ENCODE measurements around the gene ITPA.

Gene ITPA

DNA sequence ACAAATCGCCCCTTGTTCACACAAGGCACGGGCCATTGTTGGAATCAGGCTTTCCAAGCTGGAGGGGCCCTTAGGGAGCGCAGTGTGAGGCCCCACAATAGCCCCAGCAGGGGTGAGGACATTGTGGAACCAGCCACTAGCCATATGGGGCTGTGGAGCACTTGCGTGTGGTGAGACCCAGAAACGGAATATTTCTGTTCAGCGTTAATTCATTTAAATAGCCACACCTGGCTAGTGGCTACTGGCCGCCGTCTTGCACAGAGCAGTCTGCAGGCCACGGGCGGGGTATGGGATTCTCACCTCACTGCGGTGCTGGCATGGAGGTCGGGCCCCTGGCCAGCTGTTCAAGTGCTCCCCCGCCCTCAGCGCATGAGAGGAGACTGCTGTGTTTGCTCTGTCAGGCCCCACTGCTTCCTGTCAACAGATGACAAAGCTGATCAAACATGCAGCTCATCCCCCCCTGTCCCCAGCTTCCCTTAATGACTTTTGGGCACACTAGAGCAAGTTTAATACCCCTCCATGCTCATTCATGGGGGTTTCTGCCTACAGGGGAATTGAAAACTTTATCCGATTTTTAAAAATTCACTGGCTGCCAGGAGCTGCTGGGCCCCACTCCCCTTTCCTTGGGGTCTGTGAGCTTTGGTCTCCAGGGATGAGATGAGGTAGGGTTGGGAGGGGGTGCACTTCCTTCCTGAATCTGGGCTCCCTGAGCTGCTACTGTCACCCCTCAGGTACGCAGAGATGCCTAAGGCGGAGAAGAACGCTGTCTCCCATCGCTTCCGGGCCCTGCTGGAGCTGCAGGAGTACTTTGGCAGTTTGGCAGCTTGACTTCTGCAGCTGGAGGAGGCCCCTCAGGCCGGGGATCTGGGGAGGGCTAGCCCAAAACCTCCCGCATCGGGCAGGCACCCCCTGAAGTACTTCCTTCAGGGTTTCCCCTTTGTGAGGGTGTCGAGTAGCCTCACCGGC lies 13.6 kb downstream of the ITPA start:
- H3K9me3 ChIP-seq (ENCODE audit: low read length), result no peaks in the 10 kb centered on the region
- H3K4me1 ChIP-seq (ENCODE audit: insufficient read depth, low read length), result no peaks in the 10 kb centered on the region
- no peak overlapping the region for H3K4me3 ChIP-seq (ENCODE audit: low read length)
- H2AFZ ChIP-seq (ENCODE audit: low read depth, low read length), result no peak overlapping the region
- peaks cover 47% of the 10 kb centered on the region for H3K36me3 ChIP-seq (ENCODE audit: insufficient read depth, low read length)
- H3K27me3 ChIP-seq (ENCODE audit: insufficient read depth, low read length), result no peaks in the 10 kb centered on the region

- Histone ChIP-seq H3K9me3 (ENCODE audit: low read length) (no peaks in the 10 kb centered on the region), H3K36me3 (ENCODE audit: insufficient read depth, low read length) (peaks cover 43% of the 10 kb centered on the region), H3K27me3 (ENCODE audit: insufficient read depth, low read length) (no peaks in the 10 kb centered on the region), H2AFZ (ENCODE audit: low read depth, low read length) (no peak overlapping the region), H3K4me3 (ENCODE audit: low read length) (no peak overlapping the region), H3K4me1 (ENCODE audit: insufficient read depth, low read length) (no peaks in the 10 kb centered on the region)
Observed at GRCh38 chr20:3223651-3223993, 14.3 kb downstream of the ITPA start.

DNA sequence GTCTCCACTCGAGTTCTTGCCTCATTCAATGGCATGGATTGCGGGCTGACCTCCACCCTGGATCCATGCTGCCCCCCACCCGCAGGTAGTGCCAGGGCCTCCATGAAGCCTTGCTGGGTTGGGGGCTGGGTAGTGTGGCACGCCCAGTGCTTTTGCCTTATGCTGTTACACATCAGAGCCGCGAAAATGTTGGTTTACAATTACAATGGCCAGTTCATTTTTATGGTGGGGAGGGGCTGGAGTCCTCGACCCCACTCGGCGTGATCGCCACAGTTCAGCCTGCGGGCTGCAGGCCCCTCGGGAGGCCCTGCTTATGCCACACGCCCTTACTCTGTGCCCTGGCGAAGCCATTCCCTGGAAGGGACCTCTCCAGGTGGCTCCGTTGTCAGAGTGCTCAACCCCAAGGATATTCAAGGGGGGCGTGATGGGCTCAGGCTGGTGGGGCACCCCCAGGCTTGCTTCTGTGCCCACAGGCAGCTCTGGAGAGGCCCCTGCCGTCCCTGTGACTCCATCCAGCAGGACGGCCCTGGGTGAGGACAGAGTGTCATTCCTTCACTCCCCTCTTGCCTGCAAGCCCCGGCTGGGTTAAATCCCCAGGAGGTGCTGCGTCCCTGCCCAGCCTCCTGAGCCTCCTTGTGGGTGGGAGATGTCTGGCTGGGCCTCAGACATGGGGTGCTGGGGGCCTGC lies 14.8 kb downstream of the ITPA start:
- Histone ChIP-seq H3K27me3 (ENCODE audit: insufficient read depth, low read length) (no peaks in the 10 kb centered on the region), H3K9me3 (ENCODE audit: low read length) (no peaks in the 10 kb centered on the region), H2AFZ (ENCODE audit: low read depth, low read length) (no peak overlapping the region), H3K4me1 (ENCODE audit: insufficient read depth, low read length) (no peaks in the 10 kb centered on the region), H3K36me3 (ENCODE audit: insufficient read depth, low read length) (peaks cover 43% of the 10 kb centered on the region), H3K4me3 (ENCODE audit: low read length) (no peak overlapping the region)

- no peak overlapping the region for H2AFZ ChIP-seq (ENCODE audit: low read depth, low read length)
- no peak overlapping the region for H3K4me3 ChIP-seq (ENCODE audit: low read length)
- no peaks in the 10 kb centered on the region for H3K27me3 ChIP-seq (ENCODE audit: insufficient read depth, low read length)
Observed at GRCh38 chr20:3224681-3225421, 15.6 kb downstream of the ITPA start.

DNA sequence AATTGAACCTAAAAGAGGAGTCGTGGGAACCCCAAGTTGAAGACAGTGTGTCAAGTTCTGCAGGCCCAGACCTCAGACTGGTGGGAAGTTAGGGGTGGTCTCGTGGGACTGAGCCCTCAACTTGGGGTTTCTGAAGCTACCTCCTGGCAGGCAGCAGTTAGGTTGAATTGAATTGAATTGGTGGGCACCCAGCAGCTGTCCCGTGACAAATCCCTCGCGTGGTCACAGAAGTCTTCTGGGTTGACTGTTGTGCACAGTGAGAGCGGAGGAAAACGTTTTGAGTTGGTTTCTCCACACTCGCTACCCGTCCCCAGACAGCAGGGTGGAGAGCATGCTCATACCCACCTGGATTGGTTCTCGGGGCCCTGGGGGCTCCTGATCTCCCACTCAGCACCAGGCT lies 16.8 kb downstream of the ITPA start:
- no peaks in the 10 kb centered on the region for H3K4me1 ChIP-seq (ENCODE audit: insufficient read depth, low read length)
- no peaks in the 10 kb centered on the region for H3K27me3 ChIP-seq (ENCODE audit: insufficient read depth, low read length)
- H3K4me3 ChIP-seq (ENCODE audit: low read length), result no peak overlapping the region
- no peaks in the 10 kb centered on the region for H3K9me3 ChIP-seq (ENCODE audit: low read length)
- H2AFZ ChIP-seq (ENCODE audit: low read depth, low read length), result no peak overlapping the region
- H3K36me3 ChIP-seq (ENCODE audit: insufficient read depth, low read length), result peaks cover 31% of the 10 kb centered on the region

More at GRCh38 chr20:3224681-3225421, 15.6 kb downstream of the ITPA start:
- Histone ChIP-seq H3K36me3 (ENCODE audit: insufficient read depth, low read length) (peaks cover 41% of the 10 kb centered on the region), H3K9me3 (ENCODE audit: low read length) (no peaks in the 10 kb centered on the region), H3K4me1 (ENCODE audit: insufficient read depth, low read length) (no peaks in the 10 kb centered on the region)

GRCh38 chr20:3226864-3227263 lies 17.6 kb downstream of the ITPA start:
- Histone ChIP-seq H3K36me3 (ENCODE audit: insufficient read depth, low read length) (peaks cover 24% of the 10 kb centered on the region), H3K9me3 (ENCODE audit: low read length) (no peaks in the 10 kb centered on the region), H2AFZ (ENCODE audit: low read depth, low read length) (no peak overlapping the region), H3K4me1 (ENCODE audit: insufficient read depth, low read length) (no peaks in the 10 kb centered on the region), H3K27me3 (ENCODE audit: insufficient read depth, low read length) (no peaks in the 10 kb centered on the region), H3K4me3 (ENCODE audit: low read length) (no peak overlapping the region)

- H3K36me3 ChIP-seq (ENCODE audit: insufficient read depth, low read length), result peaks cover 18% of the 10 kb centered on the region
- no peaks in the 10 kb centered on the region for H3K27me3 ChIP-seq (ENCODE audit: insufficient read depth, low read length)
- no peaks in the 10 kb centered on the region for H3K9me3 ChIP-seq (ENCODE audit: low read length)
- no peaks in the 10 kb centered on the region for H3K4me1 ChIP-seq (ENCODE audit: insufficient read depth, low read length)
- H2AFZ ChIP-seq (ENCODE audit: low read depth, low read length), result no peak overlapping the region
- H3K4me3 ChIP-seq (ENCODE audit: low read length), result no peak overlapping the region
Observed at GRCh38 chr20:3227506-3227905, 18.2 kb downstream of the ITPA start.

DNA sequence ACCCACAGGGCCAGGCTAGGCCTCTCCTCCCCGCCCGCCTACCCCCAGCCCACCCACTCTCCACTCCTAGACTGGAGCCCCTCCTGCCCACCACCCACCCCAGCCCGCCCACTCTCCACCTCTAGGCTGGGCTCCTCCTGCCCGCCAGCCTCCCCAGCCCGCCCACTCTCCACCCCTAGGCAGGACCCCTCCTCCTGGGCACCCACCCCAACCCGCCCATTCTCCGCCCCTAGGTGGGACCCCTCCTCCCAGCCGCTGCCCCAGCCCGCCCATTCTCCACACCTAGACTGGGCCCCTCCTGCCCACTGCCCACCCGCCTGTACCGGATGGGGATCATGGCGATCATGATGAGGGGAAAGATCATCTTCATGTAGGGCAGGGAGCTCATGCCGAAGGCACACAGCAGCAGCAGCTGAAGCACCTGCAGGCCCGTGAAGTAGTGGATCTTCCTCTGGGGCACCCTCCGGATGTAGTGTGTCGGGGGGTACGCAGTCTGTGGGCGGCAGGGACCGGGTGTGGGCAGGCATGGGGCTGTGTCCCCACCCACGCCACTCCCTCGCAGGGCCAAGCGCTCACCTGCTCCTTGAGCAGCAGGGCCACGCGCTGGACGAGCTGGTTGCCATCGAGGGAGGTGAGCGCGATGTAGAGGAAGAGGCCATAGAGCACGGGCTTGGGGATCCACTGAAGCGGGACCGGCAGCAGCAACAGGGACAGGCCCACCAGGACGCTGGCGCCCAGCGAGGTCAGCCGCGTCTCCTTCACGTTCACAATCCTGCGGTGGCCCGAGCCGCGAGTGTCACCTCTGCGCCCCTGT lies 18.8 kb downstream of the ITPA start:
- H3K4me1 ChIP-seq (ENCODE audit: insufficient read depth, low read length), result no peaks in the 10 kb centered on the region
- no peak overlapping the region for H3K4me3 ChIP-seq (ENCODE audit: low read length)
- H3K9me3 ChIP-seq (ENCODE audit: low read length), result no peaks in the 10 kb centered on the region
- no peaks in the 10 kb centered on the region for H3K27me3 ChIP-seq (ENCODE audit: insufficient read depth, low read length)
- peaks cover 12% of the 10 kb centered on the region for H3K36me3 ChIP-seq (ENCODE audit: insufficient read depth, low read length)
- H2AFZ ChIP-seq (ENCODE audit: low read depth, low read length), result no peak overlapping the region

- Histone ChIP-seq H3K9me3 (ENCODE audit: low read length) (no peaks in the 10 kb centered on the region), H3K36me3 (ENCODE audit: insufficient read depth, low read length) (peaks cover 7% of the 10 kb centered on the region), H3K27me3 (ENCODE audit: insufficient read depth, low read length) (no peaks in the 10 kb centered on the region), H3K4me1 (ENCODE audit: insufficient read depth, low read length) (no peaks in the 10 kb centered on the region), H3K4me3 (ENCODE audit: low read length) (no peak overlapping the region), H2AFZ (ENCODE audit: low read depth, low read length) (no peak overlapping the region)
Observed at GRCh38 chr20:3228750-3229032, 19.4 kb downstream of the ITPA start.

DNA sequence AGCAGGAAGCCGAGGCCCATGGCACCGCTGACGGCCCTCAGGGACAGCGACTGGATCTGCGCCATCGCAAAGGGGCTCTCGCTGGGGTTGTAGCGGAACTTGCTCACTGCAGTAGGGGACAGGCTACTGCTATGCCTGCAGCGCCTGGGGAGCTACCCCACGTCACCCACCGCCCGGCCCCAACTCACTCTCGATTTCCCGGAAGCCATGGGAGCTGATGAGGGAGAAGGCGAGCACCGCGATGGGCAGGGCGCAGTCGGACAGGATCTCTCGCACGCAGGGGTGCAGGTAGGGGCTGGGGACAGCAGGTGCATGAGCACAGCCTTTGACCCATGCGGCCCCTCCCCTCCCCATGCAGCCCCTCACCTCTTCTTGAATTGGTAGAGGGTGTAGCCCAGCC lies 19.9 kb downstream of the ITPA start:
- no peak overlapping the region for H2AFZ ChIP-seq (ENCODE audit: low read depth, low read length)
- H3K4me1 ChIP-seq (ENCODE audit: insufficient read depth, low read length), result no peaks in the 10 kb centered on the region
- peaks cover 2% of the 10 kb centered on the region for H3K36me3 ChIP-seq (ENCODE audit: insufficient read depth, low read length)
- no peak overlapping the region for H3K4me3 ChIP-seq (ENCODE audit: low read length)
- H3K9me3 ChIP-seq (ENCODE audit: low read length), result no peaks in the 10 kb centered on the region
- H3K27me3 ChIP-seq (ENCODE audit: insufficient read depth, low read length), result no peaks in the 10 kb centered on the region

GRCh38 chr20:3229798-3230197 lies 20.5 kb downstream of the ITPA start:
- Histone ChIP-seq H2AFZ (ENCODE audit: low read depth, low read length) (no peak overlapping the region), H3K36me3 (ENCODE audit: insufficient read depth, low read length) (peaks cover 2% of the 10 kb centered on the region), H3K4me1 (ENCODE audit: insufficient read depth, low read length) (no peaks in the 10 kb centered on the region), H3K4me3 (ENCODE audit: low read length) (no peak overlapping the region), H3K27me3 (ENCODE audit: insufficient read depth, low read length) (no peaks in the 10 kb centered on the region), H3K9me3 (ENCODE audit: low read length) (no peaks in the 10 kb centered on the region)

- H3K4me1 ChIP-seq (ENCODE audit: insufficient read depth, low read length), result no peaks in the 10 kb centered on the region
- H3K36me3 ChIP-seq (ENCODE audit: insufficient read depth, low read length), result peaks cover 2% of the 10 kb centered on the region
- no peak overlapping the region for H3K4me3 ChIP-seq (ENCODE audit: low read length)
- H3K9me3 ChIP-seq (ENCODE audit: low read length), result no peaks in the 10 kb centered on the region
- H3K27me3 ChIP-seq (ENCODE audit: insufficient read depth, low read length), result peaks cover 10% of the 10 kb centered on the region
- H2AFZ ChIP-seq (ENCODE audit: low read depth, low read length), result no peak overlapping the region
Observed at GRCh38 chr20:3231116-3231515, 21.8 kb downstream of the ITPA start.

Data from neuron (in vitro differentiated cells).